Smooth muscle cell of the brain vasculature (primary cell): ENCODE measurements around the gene GRM8.

ENCODE experiments used
- DNase-seq: peaks from one replicate; pipeline ENCODE4 v3.0.0-alpha.2; 2012; ENCODE audit warnings: low read depth, low spot score

Gene GRM8

DNA sequence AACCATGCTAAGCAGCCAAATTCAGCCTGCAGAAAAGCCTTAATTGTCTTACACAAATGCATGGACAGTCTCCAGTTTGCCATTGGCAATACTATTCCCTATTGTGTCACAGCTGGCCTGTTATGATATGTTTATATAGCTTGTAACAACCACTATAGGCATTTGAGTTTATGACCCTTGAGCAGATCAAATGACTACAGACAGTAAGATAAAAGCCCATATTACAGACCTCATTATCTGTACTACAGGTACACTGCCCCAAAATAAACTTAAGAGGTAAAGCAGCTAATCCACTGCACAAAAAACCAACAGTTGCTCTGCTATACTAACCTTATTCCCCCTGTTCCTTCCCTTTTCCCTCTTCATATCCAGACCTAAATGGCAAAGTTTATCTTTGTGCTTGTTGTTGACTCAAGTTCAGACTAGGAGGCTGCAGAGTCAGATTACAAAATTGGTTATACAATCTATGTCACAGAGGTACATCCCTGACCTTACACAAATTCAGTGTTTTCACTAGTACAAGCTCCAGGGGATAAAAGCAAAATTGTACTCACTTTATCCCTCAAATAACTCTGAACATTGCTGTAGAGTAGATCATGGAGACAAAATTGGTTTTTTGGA, 218.4 kb downstream of the GRM8 start:
- no peak for DNase-seq

DNA sequence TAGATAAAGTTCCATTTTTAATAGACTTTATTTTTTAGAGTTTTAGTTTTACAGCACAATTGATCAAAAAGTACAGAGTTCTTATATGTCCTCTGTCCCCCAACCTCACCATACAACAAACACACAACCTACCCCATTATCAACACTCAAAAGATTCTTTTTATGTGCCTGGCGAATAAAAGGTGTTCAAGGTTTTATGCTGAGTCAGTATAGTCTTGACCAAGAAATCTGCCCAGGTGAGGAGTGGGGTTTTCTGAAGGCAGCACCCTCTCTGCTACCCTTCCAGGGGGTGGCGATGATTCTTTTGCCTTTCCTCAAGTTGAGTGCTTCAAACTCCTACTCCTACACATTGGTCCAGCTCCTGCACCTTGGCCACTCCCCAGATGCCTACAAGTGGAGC, 222.9 kb downstream of the GRM8 start:
- DNase-seq, result no peak

DNA sequence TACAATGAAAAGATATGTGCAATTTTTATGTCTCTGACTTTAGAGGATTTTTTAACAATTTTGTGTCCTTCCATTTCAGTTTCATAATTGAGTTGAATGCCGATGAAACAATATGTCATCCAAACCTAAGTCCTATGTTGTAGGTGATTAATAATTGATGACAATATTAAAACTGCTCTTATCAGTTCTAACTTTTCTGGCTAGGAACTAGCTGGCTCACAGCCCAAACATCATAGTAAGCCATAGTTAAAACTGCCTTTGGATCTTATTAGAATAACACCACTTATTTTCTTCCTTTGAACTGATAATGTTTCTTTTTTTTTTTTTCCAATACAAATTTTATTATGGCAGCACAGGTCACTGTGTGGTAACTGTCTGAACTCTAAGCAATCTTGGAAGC, 230.9 kb downstream of the GRM8 start:
- no peak for DNase-seq

DNA sequence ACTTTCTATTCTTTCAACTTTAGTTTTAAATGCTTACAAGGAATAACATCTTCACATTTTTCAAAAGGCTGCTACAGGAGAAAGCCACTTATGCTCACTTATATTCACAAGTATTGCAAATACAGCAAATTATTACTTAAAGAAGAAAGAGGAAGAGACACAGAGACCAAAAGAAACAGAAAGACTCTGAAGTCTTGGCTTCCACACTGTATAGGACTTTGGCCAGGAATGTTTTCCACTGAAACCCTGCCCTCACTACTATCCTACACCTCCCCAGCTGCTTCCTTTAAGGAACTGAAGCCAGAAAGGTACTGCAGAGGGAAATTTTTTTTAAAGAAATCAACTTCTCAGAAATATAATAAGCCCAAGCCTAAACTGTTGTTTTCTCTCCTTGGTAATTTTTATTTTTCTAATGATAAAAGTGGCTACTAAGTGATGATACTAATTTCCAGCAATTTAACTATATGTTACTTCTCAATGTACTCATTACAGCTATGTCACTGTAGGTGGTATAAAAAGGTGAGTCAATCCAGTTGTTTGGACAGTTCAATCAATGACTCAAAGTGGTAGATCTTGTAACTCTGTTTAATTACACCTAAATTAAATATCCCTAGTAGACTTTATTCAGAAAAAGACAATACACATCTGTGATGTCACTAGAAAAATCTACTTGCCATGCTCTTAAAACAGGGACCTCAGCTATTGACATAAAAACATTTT, 231.6 kb downstream of the GRM8 start:
- DNase-seq, result no peak

DNA sequence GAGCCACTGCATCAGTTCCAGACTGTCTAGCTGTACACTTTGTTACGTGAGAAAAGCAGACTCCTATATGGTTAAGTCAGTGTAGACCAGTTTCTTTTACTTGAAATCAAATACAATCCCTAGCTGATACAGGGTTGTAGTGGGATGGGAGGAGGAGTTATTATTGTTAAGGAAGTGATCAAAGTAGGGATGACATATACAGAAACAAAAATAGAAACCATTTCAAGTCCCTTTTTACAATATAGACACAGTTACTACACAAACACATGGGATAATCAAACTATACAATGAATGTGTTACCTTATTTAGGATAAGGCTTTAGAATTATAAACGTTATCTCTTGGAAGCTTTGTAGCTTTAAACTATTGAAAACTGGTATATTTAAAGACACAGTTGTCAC, 233.9 kb downstream of the GRM8 start:
- DNase-seq, result no peak

DNA sequence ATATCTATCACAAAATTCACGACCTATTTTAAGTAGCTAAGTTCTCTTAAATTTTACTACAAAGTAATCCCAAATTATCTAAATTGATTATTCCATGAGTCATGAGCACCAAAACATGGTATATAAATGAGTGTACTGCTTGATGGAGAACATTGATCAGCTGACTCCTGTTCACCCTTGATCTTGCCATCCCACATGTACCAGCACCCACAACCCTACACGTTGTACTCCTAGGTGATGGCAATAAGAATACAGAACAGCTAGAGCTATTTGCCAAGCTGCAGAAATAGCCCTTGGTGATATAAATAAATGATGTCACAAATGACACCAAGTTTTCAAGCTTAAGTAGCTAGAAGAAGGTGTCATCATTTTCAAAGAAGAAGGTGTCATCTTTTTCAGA, 235.5 kb downstream of the GRM8 start:
- DNase-seq, result no peak

DNA sequence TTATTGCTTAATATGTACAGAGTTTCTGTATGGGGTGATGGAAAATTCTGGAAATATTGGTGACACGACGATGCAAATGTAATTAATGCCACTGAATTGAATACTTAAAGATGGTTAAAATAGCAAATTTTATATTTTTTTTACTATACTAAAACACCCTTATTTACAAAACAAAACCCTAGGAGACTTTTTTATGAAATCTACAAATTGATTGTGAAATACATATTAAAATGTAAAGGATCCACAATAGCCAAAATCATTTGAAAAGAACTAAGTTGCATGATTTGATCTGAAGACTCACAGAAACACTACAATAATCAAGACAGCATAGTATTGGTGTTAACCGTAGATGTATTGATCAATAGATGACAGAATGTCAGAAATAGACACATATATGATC, 252.0 kb downstream of the GRM8 start:
- no peak for DNase-seq

DNA sequence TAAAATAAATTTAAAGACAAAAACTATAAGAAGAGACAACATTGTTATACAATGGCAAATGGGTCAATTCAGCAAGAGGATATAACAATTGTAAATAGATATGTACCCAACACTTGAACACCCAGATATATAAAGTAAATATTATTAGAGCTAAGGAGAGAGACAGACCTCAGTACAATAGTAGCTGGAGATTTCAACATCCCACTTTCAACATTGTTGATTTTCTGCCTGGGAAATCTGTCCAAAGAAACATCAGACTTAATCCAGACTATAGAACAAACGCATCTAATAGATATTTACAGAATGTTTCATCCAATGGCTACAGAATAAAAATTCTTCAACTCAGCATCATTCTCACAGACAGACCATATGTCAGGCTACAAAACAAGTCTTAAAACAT, 256.1 kb downstream of the GRM8 start:
- DNase-seq, result no peak

DNA sequence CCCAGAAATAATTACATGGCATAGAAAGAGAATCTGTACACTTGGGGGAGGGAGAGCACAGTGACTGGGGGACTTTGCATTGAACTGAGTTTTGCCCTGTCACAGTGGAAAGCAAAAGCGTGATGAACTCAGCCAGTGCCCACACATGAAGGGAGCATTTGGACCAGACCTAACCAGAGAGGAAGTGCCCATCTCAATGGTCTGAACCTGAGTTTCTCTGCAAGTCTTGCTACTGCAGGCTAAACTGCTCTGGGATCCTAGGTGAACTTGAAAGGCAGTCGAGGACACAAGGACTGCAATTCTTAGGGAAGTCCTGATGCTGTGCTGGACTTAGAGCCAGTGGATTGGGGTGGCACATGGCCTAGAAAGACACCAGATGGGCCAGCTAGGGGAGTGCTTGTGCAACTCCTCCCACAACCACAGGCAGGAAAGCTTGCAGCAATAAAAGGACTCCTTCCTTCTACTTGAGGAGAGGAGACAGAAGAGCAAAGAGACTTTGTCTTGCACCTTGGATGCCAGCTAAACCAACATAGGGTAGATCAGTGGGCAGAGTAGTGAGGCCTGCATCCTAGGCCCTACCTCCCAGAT, 259.0 kb downstream of the GRM8 start:
- no peak for DNase-seq

DNA sequence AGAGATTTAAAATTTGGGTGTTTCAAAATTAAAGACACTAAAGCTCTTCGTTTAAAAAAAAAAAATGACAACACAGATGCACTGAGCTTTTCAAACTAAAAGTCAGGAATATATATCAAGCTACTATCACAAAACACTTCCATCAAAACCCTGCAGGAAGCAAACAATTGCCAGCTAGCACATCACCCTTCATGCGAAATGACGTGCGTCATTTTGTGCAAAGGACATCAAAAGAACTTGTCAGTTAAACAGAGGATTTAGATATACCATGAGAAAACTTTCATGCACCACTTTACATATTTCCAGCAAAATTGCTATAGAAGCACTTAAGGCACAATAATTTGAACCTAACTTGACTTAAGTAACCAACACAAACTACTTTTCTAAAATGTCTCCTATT, 264.7 kb downstream of the GRM8 start:
- no peak for DNase-seq

DNA sequence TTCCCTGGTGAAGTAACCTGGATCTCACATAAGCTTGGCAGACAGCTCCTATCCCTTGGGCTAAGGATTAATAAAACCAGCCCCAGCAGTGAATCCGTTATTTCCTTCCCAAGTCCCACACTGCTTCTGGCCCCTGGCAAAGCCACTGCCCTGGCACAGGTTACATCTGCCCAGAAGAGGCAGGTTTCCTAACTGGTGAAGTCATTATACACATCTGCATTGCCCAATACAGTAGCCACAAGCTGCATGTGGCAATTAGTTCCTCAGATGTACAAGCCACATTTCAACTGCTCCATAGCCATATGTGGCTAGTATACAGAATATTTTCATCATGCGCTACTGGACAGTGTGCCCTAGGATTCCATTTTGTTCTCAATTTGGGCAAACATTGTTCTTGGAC, 273.0 kb downstream of the GRM8 start:
- no peak for DNase-seq

DNA sequence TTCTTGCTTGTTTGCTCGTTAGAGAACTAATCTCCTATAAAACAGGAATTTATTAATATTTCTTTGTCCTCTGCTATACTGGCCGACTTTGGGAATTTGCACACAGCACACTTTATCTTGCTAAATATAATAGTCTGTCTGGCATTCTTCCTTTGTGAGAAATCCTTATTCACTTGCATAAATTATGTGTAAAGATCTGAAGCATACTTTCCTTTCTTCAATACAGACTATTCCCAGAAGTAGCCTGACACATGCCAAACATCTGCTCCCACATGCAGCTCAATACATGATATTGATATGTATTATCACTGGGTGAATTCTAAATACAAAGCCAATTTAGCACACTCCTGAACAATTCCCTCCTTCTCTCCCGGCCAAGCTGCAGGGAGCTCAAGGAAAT, 273.9 kb downstream of the GRM8 start:
- DNase-seq, result no peak

DNA sequence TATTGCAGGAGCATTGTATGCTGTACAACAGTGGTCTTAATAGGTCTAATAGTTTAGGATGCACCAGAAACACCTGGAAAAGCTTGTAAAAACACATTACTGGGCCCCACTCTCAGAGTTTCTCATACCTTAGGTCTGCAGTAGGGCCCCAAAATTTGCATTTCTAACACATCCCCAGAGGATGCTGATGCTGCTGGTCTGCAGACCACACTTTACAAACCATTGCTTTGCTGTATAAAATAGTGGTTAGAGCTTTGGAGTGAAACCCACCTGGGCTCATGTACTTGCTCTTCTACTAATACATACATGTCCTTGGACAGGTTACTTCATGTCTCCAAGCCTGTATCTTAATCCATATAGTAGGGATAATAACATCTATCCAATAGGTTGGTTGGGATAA, 279.7 kb downstream of the GRM8 start:
- DNase-seq, result no peak

DNA sequence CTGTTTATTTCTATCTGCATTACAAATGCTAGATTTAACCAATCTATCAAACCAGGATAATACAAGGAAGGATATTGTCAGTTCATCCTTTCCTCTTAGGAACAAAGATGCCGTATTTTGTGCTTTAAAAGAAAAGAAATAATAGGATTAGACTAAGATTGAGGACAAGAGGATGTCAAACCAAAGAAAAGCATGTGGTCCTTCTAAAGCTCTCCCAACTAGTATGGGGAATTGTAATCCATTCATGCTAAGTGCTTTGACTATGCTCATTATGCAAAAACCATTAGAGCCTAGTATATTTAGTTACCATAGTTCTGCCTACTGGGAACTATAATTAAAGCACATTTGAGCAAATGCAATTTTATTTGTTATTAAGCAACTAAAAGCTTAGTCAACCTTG, 280.2 kb downstream of the GRM8 start:
- DNase-seq, result no peak

DNA sequence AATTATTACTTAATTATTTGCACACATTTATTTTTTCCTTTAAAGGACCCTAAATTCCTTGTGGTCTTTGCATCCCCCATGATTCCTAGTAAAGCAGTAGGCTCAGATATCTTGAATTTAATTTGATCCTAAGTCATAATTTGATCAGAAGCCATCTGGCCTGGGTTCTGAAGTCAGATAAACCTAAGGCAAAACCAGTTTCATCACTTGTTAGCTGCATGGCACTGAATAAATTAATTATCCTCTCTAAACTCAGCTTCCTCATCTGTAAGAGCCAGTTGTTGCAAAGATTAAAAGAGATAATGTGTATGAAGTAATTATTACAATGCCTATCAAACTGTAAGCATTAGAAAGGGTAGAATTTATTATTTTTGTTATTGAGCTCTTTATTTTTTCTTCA, 293.1 kb downstream of the GRM8 start:
- DNase-seq, result no peak

DNA sequence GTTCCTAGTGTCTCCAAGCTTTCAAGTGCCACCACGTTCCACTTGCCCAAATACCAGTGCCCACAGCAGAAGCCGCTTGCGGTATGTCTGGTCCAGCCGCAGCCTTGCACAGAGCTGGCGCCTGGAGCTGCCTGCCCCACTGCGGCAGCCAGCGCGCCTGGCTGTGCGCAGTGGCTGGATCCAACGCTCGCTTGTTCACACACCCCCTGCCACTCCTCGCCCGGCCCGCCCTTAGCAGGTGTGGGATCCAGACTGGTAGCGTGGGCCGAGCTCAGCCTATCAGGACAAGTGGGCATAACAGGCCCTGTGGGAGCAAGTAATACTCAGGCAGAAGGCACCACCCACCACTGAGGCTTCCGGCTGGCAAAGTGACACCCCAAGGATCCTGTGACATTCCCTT, 294.4 kb downstream of the GRM8 start:
- DNase-seq, result no peak

DNA sequence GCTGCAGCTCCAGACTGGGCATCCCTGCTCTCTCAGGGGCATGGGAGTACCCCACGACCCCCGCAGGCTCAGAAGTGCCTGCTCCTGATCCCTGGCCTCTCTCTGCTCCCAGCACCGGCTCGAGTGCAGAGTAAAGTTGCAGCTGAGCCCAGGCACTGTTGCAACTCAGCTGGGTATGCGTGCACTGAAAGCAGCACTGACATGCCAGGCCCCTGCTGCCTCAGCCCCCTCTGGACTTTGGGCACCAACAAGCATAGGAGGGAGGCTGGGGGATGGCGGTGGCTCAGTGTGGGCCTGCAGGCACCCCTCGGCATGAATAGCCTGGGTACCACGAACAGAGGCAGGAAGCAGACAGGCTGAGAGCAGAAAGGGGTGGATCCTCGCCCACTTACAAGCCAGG, 295.3 kb downstream of the GRM8 start:
- DNase-seq, result no peak

DNA sequence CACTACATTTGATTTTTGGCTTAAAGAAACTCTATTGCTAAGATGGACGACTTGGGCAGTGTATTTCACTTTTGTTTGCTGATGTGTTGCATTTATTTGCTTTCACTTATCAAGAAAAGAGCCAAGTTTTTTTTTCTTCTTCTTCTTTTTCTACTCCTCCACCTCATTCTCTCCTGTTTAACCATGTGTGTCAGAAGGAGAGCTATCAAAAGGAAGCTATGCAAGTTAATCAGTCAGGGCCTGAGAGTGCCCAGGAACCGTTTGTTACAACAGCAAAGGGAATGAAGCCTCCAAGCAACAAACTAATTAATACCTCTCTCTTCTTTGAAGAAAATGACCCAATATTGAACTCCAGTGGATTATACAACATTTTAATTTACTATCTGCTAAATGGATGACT, 299.3 kb downstream of the GRM8 start:
- DNase-seq, result no peak

DNA sequence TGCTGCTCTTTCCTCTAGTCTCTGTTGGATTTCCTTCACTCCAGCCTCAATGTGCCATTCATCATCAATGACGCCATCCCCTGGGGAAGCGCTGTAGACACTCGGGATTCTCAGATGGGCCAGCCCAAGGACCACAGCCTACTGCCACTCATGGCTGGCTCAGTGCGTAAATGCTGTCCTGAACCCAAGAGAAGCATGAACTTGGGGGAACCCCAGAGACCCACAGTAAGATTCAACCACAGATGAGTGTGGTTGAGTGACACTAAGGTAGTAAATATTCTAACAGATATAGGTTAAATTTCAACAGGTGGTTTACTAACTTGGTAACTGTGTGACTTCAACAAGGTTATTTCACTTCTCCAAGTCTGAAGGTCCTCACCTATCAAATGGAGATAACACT, 304.1 kb downstream of the GRM8 start:
- DNase-seq, result no peak

DNA sequence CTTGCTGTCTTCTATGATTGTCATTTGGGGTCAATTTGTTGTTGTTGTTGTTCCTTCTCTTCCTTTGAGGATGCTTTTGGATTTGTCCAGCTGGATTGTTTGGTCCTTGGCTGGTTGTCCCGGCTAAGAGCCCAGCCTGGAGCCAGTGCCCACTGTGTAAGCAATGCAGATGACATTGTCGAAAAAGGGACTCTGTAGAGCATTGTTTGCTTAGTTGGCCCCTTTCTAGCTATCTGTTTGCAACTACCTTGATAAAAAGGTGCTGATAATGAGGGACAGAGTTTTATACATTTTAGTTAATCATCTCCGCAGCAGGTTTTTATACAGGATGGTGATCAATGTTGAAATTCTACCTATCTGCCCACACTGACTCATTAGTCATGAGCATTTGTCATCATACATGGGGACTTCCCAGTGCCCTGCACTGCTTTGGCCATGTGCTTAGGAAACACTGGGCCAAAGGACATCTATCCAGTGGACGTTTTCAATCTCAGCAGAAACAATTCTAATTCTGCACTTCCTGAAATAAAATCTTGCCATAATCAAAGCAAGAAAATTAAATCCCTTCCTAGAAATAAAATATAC, 311.9 kb downstream of the GRM8 start:
- no peak for DNase-seq

DNA sequence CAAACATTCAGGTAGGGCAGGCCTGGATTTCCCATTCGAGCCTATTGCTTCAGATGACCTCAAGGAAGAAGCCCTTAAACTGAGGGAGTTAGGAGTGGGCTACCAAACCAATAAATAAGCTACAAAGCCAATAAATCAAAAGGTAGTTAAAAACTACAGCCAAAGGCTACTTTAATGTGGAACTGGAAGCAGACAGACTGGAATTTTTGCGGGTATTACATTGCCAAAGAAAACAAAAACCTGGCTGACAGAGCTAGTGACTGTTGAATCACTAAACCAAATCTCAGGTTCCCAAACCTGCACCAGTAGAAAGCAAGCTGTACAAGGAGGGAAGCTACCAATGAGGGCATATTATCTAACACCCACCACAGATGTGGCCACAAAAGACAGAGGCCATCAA, 315.6 kb downstream of the GRM8 start:
- DNase-seq, result no peak

DNA sequence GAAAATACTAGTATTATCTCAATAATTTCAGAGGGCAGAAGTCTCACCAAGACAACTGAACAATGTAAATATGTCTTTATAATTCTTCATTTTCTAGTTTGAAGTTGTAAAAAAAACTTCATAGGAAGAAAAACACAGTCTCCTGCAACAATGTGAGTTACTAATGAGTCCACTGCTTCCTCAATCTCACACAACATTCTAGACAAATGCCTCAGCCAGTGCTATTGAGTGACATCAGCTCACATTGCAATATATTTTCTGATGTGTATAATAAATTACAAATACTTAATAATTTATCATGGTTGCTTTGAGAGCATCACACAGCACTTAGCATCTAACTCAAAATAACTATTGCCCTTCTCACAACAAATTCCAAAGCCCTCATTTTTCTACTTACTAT, 321.2 kb downstream of the GRM8 start:
- no peak for DNase-seq

DNA sequence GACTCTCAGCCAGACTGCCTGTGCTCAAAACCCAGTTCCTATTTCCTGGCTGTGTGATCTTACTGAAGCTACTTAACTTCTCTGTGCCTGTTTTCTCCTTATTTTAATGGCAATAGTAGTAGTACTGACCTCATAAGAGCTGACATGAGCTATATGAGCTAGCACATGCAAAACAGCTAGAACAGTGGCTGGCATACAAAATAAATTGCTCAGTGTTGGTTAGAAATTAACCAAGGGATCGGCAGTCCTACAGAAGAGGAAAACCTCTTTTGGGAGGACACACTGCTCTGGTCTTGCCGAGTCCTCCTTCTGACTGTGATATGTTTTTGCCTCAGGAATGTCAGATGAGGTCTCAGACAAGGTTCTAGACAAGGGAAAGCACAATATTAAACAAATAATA, 322.6 kb downstream of the GRM8 start:
- no peak for DNase-seq
